ENCODE results near the gene NET1. TPM values are rescaled to one million over a fixed set of nuclear protein-coding genes. Genes with fewer than 3 reads are reported as not detected.
A peak's percentile ranks its signal among the peaks of the same experiment; 100 is the strongest.

NET1 gene
- polyA plus RNA-seq, 1 experiment, result 62.5 TPM

DNA sequence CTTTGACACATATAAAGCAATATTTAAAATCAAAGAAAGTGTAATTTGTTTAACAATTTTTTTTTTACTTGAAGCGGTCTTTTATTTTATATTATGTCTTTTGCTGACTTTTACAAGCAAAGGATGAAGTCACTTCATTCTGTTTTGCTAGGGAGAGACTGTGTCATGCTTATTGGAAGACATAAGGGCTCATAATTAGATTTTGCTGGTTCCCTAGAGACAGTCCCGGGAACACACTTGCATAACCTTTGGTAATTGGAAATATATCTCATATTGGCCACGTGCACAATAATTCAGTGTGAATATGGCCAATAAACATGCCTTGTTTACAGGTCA lies 448 bp upstream of the NET1 start:
- TF ChIP-seq, protein P1, sequence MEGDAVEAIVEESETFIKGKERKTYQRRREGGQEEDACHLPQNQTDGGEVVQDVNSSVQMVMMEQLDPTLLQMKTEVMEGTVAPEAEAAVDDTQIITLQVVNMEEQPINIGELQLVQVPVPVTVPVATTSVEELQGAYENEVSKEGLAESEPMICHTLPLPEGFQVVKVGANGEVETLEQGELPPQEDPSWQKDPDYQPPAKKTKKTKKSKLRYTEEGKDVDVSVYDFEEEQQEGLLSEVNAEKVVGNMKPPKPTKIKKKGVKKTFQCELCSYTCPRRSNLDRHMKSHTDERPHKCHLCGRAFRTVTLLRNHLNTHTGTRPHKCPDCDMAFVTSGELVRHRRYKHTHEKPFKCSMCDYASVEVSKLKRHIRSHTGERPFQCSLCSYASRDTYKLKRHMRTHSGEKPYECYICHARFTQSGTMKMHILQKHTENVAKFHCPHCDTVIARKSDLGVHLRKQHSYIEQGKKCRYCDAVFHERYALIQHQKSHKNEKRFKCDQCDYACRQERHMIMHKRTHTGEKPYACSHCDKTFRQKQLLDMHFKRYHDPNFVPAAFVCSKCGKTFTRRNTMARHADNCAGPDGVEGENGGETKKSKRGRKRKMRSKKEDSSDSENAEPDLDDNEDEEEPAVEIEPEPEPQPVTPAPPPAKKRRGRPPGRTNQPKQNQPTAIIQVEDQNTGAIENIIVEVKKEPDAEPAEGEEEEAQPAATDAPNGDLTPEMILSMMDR (IDR thresholded peaks at IDR 0.05; ENCODE audit: insufficient read depth, low read depth, low read length), result no peak
- CTCF ChIA-PET, result interaction anchor here (1.4 kb wide), 1 partner anchor 597 kb away, joined by 3 read pairs; no protein-coding TSS in a partner anchor

DNA sequence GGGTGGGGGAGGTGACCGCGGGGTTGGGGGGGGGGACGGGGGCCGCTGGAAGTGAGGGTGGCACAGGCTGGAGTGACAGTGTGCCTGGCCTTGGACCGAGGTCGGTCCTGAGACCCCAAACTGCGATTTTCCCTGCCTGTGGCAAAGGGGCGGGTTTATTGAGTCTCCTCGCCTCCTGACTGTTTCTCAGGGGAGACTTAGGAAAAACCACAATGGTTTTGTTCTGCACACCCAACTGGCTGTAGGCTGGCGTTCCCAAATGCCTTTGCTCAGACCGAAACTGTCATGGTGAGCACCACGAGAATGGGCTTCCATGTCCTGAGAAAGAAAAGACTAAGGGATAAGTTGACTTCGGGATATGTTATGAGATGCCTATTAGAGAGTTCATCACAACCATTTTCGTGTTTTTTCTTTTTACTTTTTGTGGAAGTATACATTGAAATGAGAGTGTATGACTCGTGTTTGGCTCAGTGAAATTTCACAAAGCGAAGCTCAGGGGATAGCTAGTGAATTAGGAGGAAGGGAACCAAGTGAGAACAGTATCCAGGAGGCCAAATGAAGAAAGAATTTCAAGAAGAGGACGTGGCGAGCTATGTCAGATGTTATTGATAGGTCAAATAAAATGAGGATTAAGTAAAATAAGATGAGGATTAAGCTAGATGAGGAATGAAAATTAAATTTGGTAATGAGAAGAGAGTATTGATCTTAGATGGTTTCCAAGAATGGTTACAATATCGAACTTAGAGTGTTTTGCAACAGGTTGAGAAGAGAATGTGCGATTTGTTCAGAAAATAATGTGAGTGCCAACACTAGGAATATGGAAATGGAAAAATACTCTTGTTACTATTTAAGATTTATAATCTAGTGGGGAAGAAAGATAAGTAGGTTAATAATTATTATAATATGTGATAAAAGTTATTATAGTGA lies 918 bp downstream of the NET1 start:
- CTCF ChIA-PET, result interaction anchor here (1.4 kb wide), 1 partner anchor 27 kb away, joined by 3 read pairs; no protein-coding TSS in a partner anchor
- Histone ChIP-seq H3K36me3 (ENCODE audit: control insufficient read depth, insufficient read depth, low read length) (no peaks in the 10 kb centered on the region), H3K27me3 (ENCODE audit: control insufficient read depth, insufficient read depth, low read length) (no peaks in the 10 kb centered on the region), H3K4me3 (ENCODE audit: low read depth, low read length) (peak overlapping the region; percentile 98)
- POLR2A ChIA-PET, result no interaction called here
- no peak for DNase-seq (ENCODE audit: low read depth)
- TF ChIP-seq, protein P1 (IDR thresholded peaks at IDR 0.05; ENCODE audit: insufficient read depth, low read depth, low read length), result no peak

More for the DNA sequence above, 448 bp upstream of the NET1 start:
- no peaks in the 10 kb centered on the region for H3K27me3 ChIP-seq (ENCODE audit: control insufficient read depth, insufficient read depth, low read length)
- peak overlapping the region; percentile 98 for H3K4me3 ChIP-seq (ENCODE audit: low read depth, low read length)
- DNase-seq (ENCODE audit: low read depth), result no peak
- no peaks in the 10 kb centered on the region for H3K36me3 ChIP-seq (ENCODE audit: control insufficient read depth, insufficient read depth, low read length)
- POLR2A ChIA-PET, result no interaction called here

DNA sequence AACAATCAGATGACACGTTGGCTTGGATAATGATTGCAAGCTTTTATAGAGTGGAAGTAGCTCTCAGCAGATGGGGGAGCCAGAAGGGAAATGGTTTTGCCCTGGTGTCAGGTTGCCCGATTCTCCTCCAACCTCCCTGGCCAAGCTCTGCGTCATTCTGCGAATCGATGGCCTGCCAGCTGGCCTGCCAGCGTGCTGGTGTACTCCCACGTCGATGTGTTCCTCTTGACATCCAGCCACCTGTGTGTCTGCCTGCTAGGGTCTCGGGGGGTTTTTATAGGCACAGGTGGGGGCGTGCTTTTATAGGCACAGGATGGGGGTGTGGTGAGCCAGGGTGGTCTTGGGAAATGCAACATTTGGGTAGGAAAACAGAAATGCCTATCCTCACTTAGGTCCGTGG lies 4.6 kb downstream of the NET1 start:
- no peak for DNase-seq (ENCODE audit: low read depth)
- H3K27me3 ChIP-seq (ENCODE audit: control insufficient read depth, insufficient read depth, low read length), result no peaks in the 10 kb centered on the region
- H3K36me3 ChIP-seq (ENCODE audit: control insufficient read depth, insufficient read depth, low read length), result no peaks in the 10 kb centered on the region
- CTCF ChIA-PET, result interaction anchor here (1.0 to 1.3 kb wide), 3 partner anchors 17 to 206 kb away, joined by 3 read pairs; no protein-coding TSS in a partner anchor
- POLR2A ChIA-PET, result no interaction called here
- H3K4me3 ChIP-seq (ENCODE audit: low read depth, low read length), result no peak overlapping the region
- TF ChIP-seq, protein P1 (IDR thresholded peaks at IDR 0.05; ENCODE audit: insufficient read depth, low read depth, low read length), result no peak

DNA sequence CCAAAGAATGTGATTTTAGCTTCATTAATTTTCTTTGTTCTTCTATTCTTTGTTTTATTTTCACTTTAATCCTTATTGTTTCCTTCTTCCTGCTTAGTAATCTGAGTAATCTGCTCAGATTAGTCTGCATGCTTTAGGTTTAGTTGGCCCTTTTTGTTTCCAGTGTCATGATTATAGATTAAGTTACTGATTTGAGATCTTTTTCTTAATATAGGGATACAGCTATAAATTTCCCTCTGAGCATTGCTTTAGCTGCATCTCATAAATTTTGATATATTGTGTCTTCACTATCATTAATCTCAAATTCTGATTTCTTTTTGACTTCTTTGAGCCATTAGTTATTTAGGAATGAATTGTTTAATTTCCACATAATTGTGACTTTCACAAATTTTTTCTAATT lies 6.2 kb downstream of the NET1 start:
- DNase-seq (ENCODE audit: low read depth), result no peak

More for the DNA sequence above, 6.2 kb downstream of the NET1 start:
- CTCF ChIA-PET, result interaction anchor here (0.9 to 1.2 kb wide), 3 partner anchors 16 to 205 kb away, joined by 3 read pairs; no protein-coding TSS in a partner anchor
- H3K36me3 ChIP-seq (ENCODE audit: control insufficient read depth, insufficient read depth, low read length), result no peaks in the 10 kb centered on the region
- H3K27me3 ChIP-seq (ENCODE audit: control insufficient read depth, insufficient read depth, low read length), result no peaks in the 10 kb centered on the region
- POLR2A ChIA-PET, result no interaction called here
- TF ChIP-seq, protein P1 (IDR thresholded peaks at IDR 0.05; ENCODE audit: insufficient read depth, low read depth, low read length), result no peak
- H3K4me3 ChIP-seq (ENCODE audit: low read depth, low read length), result no peak overlapping the region
